Measurements from ENCODE around the gene MTFR1L.

Gene MTFR1L

DNA sequence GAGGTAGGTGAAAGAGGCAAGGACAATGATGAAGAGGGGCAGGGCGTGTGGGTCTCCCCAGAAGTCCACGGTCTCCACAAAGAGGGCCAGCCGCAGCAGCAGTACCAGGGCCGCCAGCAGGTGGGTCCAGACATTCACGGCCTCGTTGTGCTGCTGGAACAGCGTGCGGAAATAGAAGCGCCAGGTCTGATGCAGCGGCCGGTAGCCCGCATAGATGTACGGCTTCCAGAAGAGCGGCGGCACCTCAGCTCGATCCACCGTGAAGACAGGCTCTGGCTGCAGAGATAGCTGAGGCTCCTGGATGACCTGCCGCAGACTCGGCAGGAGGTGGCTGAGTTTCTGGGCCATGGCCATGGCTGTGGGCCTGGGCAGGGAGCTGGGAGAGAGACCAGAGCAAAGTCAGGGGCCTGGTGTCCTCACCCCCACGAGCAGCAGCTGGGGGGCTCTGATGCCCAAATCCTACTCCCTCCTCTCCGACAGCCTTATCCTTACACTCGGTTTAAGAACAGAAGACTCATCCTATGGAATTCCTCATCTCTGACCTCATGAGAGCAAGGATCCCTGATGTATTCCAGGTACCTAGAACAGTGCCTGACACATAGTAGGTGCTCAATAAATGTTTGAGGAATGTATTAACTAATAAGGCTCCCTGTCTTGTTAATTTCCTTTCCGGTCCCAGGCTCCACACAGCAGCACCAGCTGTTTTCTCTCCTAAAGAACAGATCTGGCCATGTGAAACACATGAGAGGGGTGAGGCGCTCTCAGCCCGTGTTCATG, 43.9 kb downstream of the MTFR1L start:
- H3K27ac Mint-ChIP-seq, result peak overlapping the region; percentile 9
- H3K36me3 Mint-ChIP-seq (ENCODE audit: low read depth), result peaks cover 32% of the 10 kb centered on the region
- H3K9me3 Mint-ChIP-seq, result no peaks in the 10 kb centered on the region
- DNase-seq, result no peak
- no peak overlapping the region for H3K4me3 Mint-ChIP-seq
- peaks cover 5% of the 10 kb centered on the region for H3K27me3 Mint-ChIP-seq (ENCODE audit: low read depth, poor library complexity)
- TF ChIP-seq, protein P1, sequence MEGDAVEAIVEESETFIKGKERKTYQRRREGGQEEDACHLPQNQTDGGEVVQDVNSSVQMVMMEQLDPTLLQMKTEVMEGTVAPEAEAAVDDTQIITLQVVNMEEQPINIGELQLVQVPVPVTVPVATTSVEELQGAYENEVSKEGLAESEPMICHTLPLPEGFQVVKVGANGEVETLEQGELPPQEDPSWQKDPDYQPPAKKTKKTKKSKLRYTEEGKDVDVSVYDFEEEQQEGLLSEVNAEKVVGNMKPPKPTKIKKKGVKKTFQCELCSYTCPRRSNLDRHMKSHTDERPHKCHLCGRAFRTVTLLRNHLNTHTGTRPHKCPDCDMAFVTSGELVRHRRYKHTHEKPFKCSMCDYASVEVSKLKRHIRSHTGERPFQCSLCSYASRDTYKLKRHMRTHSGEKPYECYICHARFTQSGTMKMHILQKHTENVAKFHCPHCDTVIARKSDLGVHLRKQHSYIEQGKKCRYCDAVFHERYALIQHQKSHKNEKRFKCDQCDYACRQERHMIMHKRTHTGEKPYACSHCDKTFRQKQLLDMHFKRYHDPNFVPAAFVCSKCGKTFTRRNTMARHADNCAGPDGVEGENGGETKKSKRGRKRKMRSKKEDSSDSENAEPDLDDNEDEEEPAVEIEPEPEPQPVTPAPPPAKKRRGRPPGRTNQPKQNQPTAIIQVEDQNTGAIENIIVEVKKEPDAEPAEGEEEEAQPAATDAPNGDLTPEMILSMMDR (IDR thresholded peaks at IDR 0.05), result no peak
- peaks cover 41% of the 10 kb centered on the region for H3K4me1 Mint-ChIP-seq

DNA sequence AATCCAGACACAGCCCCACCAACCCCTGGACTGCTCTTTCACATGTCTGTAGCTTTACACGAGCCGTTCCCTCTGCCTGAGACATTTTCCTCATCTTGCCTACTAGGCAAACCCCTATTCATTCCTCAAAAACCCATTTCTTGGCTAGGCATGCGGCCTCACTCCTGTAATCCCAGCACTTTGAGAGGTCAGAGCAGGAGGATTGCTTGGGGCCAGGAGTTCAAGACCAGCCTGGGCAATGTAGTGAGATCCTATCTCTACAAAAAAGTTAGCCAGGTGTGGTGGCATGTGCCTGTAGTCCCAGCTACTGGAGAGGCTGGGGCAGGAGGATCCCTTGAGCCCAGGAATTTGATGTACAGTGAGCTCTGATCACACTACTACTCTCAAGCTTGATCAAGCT, 44.7 kb downstream of the MTFR1L start:
- peaks cover 5% of the 10 kb centered on the region for H3K27me3 Mint-ChIP-seq (ENCODE audit: low read depth, poor library complexity)
- no peak overlapping the region for H3K27ac Mint-ChIP-seq
- peaks cover 32% of the 10 kb centered on the region for H3K36me3 Mint-ChIP-seq (ENCODE audit: low read depth)
- TF ChIP-seq, protein P1 (IDR thresholded peaks at IDR 0.05), result no peak
- no peaks in the 10 kb centered on the region for H3K9me3 Mint-ChIP-seq
- no peak overlapping the region for H3K4me3 Mint-ChIP-seq
- peaks cover 33% of the 10 kb centered on the region for H3K4me1 Mint-ChIP-seq
- DNase-seq, result no peak

DNA sequence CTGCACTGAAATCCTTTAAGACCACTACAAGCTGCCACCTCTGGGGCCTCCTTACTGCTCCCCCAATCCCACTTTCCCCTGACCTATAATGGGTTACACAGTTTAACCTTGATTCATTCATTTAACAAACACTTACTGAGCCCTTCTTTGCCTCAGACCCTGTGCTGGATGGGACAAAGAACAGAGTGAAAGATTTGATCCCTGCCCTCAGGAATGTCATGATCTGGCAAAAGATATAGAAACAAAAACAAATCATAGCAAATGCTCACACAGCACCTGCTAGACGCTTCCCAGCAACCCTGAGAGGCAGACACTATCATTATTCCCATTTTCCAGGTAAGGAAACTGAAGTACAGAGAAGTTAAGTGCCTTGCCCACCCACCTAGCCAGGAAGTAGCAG, 46.5 kb downstream of the MTFR1L start:
- Mint-ChIP-seq H3K36me3 (ENCODE audit: low read depth) (peaks cover 32% of the 10 kb centered on the region), H3K4me1 (peaks cover 32% of the 10 kb centered on the region), H3K27ac (no peak overlapping the region), H3K4me3 (no peak overlapping the region), H3K27me3 (ENCODE audit: low read depth, poor library complexity) (peaks cover 5% of the 10 kb centered on the region), H3K9me3 (no peaks in the 10 kb centered on the region)
- DNase-seq, result no peak
- TF ChIP-seq, protein P1 (IDR thresholded peaks at IDR 0.05), result no peak

DNA sequence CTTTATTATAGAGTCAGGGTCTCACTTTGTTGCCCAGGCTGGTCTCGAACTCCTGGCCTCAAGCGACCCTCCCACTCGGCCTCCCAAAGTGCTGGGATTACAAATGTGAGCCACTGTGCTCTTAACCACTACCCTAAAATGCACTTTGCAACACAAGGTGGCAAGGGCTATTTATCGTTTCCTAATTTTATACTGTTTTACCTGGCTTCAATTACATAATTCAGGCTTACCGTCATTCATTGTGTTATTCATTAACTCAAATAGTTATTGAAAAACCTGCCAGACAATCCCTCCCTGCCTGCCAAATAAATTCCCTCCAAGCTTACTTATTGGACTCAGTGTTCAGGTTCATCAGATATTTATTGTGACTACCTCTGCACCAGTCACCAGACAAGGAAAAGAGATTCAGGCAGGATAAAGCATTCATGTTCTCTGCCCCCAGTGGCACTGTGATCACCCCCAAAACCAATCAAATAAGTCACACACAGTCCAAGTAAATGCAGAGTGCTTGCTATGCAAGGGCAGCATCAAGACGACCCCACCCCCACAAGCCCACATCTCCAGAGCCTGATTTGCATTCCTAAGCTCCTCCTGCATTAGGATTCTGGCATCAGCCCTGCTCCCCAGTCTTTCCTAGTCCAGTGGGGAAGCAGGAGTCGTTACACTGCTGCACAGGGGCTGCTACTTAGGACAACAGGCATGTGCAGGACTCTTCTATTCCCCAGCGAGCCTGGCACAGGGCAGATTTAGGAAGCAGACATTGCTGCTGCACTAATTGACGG, 47.6 kb downstream of the MTFR1L start:
- Mint-ChIP-seq H3K27ac (no peak overlapping the region), H3K4me3 (no peak overlapping the region), H3K27me3 (ENCODE audit: low read depth, poor library complexity) (peaks cover 3% of the 10 kb centered on the region), H3K9me3 (no peaks in the 10 kb centered on the region), H3K36me3 (ENCODE audit: low read depth) (peaks cover 32% of the 10 kb centered on the region), H3K4me1 (peaks cover 28% of the 10 kb centered on the region)
- TF ChIP-seq, protein P1 (IDR thresholded peaks at IDR 0.05), result no peak
- no peak for DNase-seq

DNA sequence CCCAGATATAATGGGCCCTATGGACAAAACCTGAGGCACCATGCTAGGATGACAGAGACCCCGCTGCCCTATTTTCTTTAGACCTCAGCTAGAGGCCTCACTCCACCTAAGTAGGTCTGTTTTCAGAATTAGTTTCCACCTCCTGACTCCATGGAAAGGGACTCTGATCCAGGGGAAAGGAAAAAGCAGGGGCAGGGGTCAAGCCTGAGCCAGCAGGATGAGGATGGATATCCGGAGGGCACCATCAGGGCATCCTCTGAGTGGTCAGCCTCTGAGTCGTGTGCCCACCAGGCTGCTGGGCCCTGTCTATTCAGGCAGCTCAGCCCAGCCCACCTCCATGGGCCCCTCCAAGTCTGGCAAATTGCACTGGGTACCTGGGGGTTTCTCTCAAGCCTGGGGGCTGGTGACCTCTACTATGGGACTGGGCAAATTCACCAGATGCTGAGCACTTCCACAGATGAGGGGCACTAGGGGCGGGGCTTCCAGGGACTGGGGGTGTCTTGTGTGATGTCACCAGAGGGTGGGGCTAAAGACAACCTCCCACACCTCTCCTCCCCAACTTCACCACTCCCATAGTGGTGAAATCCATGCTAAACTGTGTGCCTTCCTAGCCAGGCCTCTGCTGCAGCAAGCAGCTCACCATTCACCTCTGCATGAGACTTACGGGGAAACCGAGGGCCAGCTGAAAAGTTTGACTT, 50.3 kb downstream of the MTFR1L start:
- no peak overlapping the region for H3K4me3 Mint-ChIP-seq
- no peaks in the 10 kb centered on the region for H3K27me3 Mint-ChIP-seq (ENCODE audit: low read depth, poor library complexity)
- peak overlapping the region; percentile 84 for H3K27ac Mint-ChIP-seq
- TF ChIP-seq, protein P1 (IDR thresholded peaks at IDR 0.05), result no peak
- DNase-seq, result no peak
- H3K4me1 Mint-ChIP-seq, result peaks cover 46% of the 10 kb centered on the region
- no peaks in the 10 kb centered on the region for H3K9me3 Mint-ChIP-seq
- H3K36me3 Mint-ChIP-seq (ENCODE audit: low read depth), result peaks cover 13% of the 10 kb centered on the region
